Measurements from ENCODE around the gene PDGFRB. TPM values are rescaled to one million over a fixed set of nuclear protein-coding genes. Genes with fewer than 3 reads are reported as not detected.

The PDGFRB gene
- total RNA-seq, 1 donor from 2014 or later: 54.6 TPM

DNA sequence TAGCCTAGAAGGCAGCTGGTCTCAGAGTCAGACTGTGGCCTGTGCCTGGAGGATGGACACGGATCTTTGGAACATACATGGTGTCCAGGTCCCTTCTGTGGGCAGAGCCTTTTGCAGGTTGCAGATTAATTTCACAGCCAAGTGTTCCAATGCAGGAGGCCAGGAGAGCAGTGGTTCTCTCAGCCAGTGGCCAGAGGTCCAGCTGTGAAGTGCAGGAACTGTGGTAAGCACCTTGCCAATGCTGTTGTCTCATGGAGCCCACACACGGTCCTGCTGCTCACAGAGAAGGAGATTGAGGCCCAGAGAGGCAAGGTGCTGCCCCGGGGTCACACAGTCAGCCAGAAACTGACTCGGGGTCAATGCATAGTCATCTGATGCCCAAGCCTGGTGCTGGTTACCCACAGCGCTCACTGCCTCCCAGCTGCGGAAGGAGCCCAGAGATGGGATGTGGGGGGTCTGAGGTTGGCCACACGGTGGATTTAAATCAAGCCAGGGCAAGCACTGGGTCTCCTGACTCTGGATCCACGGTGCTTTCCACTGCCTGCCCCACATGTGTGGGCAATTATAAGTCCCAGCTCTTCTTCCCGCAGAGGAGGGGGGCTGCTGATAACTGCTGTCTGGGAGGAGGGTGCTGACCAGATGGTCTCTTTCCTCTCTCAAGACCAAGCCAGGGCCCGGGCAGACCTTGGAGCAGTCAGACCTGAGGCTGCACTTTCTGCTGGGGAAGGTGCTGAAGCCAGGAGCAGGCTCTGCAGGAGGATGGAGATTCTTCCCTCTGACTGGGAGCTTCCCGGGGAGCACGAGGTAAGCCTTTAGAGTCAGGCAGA is 2.8 kb downstream of the PDGFRB start:
- intact Hi-C loops (cut with DNase I): no loop called here
- DNase-seq (ENCODE audit: low spot score): no peak

DNA sequence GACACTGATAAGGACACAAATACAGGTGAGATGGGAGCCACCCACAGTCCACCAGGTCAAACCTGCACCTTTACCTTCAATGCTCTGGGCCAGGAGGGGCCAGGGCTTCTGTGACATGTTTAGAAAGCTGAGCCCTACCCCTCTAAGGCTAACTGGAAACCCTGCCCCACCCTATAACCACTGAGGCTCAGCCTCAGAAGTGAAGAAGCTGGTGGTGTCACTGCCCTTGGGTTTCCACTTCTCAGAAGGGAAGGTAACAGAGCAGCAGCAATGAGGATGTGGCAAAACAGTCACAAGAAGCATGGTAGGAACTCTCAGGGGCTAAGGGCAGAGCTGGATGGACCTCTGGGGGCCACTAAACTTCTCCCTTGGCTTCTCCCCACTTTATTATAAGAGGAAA is 6.0 kb downstream of the PDGFRB start:
- intact Hi-C loops (cut with DNase I): no loop called here
- DNase-seq (ENCODE audit: low spot score): no peak

DNA sequence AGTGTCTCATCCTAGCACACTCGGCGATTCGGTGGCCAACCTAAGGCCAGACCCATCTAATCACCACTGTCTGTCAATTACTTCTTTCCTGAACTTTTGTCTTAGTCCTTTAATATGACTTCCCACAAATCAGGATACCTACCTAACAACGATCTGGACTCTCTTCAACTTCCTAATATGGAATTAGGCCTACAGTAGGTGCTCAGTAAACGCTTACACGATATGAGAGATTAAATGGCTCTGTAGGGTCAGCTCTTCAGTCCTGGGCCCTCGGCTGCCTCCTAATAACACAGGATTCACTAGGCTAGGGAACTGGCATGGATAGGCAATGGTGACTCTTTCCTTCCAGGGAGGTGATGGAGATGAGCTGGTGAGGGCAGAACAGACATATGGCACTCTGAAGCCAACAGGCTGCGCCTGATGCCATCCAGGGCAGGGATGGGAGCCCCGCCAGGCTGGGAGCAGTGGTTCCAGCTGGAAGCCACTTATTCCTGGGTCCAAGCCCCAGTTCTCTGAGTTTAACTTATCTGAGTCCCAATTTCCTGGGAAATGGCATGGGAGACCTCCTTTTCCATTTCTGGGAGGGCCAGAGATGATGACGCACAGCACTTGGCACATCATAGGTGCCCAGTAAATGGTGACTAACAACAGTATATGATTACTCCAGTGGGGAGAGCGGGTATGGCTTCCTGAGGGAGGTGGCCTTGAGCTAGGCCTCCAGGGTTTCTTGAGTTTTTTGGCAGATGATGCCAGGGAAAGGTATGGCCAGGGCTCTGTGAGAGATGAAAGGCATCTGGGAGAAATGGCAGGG is 7.3 kb downstream of the PDGFRB start:
- no peak for DNase-seq (ENCODE audit: low spot score)
- intact Hi-C loops (cut with DNase I): no loop called here

DNA sequence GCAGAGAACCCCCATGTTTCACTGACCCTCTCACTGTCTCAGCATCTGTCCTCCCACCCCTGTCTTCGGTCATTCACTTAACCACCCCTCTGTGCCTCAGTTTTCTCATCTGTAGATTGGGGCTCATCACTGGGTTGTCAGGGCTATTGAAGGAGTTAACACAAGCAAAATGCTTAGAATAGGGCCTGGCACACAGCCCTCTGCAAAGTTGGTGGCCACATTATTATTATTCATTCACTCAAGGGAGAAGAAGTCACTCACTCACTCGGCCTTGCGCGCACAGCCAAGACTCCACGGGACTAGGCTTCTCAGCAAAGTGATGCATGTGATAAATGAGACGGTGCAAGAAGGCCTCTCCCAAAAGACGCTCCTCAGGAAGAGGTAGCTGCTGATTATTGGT is 8.0 kb downstream of the PDGFRB start:
- no peak for DNase-seq (ENCODE audit: low spot score)
- intact Hi-C loops (cut with DNase I): no loop called here

DNA sequence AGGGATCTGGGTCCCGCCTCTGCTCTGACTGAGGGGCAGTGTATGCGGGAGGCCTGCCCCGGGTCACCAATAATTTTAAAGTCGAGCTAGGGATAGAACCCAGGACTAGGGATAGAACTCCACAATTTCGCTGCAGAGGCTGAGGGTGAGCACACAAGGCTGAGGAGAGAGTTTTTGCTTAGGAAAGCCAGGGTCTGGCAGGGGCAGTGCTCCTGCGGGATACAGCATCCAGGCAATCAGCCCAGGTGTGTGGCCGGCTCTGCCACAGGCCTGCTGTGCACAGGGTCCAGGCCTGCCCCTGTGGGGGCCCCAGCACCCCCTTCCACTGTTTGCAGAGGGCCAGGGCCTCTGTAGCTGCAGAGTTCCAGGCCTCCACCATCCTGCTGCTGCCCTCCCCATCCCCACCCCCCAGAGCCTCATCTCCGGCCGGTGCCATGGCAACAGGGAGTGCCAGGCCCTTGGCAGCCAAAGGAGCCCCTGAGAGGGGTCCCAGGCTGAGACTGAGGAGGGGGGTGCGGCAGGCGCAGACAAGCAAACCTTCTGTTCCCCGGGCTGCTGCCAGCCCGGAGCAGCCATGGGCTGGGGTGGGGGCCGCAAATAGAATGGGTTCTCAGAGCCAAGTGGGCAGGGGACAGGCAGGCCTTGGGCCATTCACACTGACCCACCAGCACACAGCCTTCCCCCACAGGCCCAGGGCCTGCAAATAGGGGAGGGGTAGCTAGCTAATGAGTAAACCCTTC is 8.6 kb downstream of the PDGFRB start:
- no peak for DNase-seq (ENCODE audit: low spot score)
- intact Hi-C loops (cut with DNase I): no loop called here

DNA sequence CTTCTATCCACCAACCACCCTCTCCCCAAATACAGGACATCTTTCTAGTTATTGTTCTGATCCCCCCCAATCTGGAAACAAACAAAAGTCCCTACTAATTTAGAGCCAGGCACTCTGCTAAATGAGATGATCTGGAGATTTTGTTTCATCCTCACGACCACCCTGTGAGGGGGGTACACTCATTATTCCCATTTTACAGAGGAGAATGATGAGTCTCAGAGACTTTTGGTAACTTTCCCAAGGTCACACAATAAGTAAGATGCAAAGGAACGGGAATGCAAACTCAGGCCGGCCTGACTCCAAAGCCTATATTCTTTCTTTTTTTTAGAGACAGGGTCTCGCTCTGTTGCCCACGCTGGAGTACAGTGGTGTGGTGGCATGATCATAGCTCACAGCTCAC is 9.4 kb downstream of the PDGFRB start:
- DNase-seq (ENCODE audit: low spot score): no peak
- intact Hi-C loops (cut with DNase I): no loop called here

DNA sequence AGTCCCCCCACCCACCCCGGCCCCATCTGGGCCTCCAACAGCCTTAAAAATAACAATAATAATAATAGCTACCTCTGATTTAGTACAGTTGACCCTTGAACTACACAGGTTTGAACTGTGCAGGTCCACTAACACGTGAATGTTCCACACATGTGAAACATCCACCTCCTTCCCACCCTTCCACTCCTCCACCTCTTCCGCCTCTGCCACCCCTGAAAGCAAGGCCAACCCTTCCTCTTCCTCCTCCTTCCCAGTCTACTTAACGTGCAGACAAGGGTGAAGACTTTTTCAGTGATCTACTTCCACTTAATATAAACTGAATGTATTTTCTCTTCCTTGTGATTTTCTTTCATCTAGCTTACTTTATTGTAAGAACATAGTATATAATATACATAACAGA is 10.8 kb downstream of the PDGFRB start:
- no peak for DNase-seq (ENCODE audit: low spot score)
- intact Hi-C loops (cut with DNase I): no loop called here

DNA sequence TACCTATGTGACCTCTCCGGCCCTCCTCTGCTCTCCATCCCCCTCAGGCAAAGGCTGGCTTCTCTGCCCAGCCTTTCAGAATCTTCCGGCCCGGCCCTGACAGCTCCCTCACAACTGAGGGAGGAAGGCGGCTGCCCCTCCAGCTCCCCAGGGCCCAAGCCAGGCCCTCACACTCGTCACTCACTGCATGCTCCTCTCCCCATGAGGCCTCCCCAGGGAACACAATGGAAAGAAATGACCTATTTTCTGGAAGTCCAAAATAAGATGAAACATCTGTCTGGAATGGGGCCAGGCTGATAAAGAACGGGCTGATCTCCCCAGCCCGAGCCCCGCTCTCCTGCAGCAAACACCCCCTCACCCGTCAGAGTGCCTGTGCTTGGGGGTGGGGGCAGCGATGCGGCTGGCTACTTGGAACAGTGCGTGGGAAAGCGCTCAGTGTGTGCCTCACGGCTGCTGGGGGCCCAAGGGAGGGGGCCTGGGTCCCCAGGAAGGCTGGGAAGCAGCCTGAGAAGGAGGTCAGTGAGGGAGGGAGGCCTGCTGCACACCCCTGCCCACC is 11.3 kb downstream of the PDGFRB start:
- no peak for DNase-seq (ENCODE audit: low spot score)
- intact Hi-C loops (cut with DNase I): no loop called here

DNA sequence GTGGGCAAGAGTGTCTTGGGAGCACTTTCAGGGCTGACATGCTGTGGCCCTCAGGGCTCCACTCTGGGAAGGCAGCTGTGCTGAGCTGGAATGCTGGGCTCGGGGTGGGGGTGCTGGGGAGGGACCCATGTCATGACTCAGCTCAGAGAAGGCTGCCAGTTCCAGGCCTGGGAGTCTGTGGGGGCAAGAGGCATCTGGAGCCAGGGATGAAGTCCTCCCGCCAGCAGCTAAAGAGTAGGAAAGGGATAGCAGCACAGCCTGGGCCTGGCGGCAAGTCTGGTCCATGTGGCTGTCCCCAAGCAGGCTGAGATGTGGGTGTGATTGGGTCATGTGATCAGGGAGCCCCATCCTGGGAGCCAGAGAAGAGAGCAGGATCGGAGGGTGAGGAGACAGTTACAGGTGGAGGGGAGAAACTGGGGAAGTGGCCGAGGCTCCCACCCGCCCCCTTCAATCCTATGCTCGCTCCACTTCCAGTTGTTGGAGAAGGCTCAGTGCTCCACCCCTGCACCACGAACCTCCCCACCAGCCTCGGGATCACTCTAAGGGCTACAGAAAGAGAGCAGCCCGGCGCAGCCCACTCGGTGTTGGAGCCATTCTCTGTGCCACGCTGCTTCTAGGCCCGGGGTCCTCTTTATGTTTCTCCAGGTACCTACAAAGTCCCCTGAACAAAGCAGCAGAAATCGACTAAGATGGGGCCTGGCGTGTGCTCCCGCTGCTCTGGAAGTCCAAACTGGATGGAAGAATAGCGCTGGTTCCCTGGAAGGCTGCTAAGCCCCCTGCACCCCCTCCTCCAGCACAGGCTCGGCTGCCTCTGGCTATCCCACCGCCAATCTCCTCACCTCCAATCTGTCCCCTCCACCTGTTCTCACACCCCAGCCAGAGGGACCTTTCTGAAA is 12.0 kb downstream of the PDGFRB start:
- DNase-seq (ENCODE audit: low spot score): no peak
- intact Hi-C loops (cut with DNase I): no loop called here

DNA sequence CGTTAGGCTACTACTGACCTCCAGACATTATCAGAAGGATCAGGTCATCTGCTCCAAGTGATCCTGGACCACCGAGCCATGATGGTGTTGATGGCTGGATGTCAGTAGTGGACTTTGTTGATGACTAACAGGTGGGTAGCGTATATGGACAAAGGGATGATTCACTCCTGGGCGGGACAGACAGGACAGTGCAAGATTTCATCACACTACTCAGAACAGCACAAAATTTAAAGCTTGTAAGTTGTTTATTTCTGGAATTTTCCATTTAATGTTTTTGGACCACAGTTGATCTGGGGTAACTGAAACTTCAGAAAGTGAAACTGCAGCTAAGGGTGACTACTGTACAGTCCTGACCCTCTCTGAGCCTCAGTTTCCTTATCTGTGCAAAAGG is 12.7 kb downstream of the PDGFRB start:
- no peak for DNase-seq (ENCODE audit: low spot score)
- intact Hi-C loops (cut with DNase I): no loop called here

DNA sequence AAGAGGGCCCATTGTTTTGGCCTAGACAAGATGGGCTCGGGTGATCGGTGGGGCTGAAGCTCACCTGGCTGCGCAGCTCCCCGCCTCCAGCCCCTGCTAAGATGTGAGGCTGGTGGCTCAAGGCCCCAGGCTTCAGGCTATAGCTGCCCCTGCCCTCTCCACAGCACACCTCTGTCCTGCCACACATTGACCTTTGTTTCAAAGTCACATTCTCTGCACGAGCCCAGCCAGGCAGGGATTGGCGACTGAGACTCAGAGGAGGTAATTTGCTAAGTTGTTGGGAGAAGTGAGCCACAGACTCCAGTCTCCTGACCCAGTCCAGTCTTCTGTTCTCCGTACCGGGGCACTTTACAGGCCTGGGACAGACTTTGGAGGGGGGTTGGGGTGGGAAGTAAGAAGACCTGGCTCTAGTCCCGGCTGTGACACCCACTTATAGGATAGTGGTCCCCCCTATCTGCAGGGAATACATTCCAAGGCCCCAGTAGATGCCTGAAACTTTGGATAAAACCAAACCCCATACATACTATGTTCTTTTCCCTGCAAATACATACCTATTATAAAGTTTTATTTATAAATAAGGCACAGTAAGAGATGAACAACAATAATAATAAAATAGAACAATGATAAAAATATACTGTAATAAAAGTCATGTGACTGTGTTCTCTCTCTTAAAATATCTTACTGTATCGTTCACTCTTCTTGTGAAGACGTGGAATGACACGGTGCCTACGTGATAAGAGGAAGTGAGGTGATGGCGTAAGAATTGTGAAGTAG is 13.3 kb downstream of the PDGFRB start:
- intact Hi-C loops (cut with DNase I): no loop called here
- no peak for DNase-seq (ENCODE audit: low spot score)

DNA sequence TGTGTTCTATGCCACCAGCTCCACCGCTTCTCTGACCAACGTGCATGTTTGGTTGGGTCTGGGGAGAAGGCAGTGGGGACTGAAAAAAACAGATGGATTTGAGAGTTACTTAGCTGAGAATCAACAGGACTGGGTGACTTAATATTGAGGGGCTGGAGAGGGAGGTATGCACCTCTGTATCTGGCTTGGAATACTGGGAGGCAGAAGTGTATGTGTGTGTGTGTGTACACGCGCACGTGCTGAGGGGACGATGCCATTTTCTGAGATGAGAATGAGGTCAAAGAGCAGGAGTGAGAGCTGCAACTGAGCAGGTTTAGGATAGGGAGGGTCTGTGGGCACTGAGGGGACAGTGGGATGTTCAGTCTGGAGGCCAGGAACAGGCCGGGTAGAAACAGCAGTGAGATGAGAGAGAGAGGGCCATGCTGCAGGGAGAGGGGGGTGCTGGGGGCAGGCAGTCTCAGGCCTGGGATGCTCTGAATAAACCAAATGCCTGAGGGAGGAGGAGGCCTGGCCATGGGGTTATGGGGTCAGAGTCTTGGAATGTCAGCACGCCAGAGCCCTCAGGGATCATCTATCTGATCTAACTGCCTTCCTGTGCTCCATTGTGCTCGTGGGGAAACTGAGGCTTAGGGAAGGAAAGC is 14.0 kb downstream of the PDGFRB start:
- intact Hi-C loops (cut with DNase I): loop anchor here (2.0 kb wide), 1 partner anchor 15 kb away; no protein-coding TSS in a partner anchor
- DNase-seq (ENCODE audit: low spot score): no peak

DNA sequence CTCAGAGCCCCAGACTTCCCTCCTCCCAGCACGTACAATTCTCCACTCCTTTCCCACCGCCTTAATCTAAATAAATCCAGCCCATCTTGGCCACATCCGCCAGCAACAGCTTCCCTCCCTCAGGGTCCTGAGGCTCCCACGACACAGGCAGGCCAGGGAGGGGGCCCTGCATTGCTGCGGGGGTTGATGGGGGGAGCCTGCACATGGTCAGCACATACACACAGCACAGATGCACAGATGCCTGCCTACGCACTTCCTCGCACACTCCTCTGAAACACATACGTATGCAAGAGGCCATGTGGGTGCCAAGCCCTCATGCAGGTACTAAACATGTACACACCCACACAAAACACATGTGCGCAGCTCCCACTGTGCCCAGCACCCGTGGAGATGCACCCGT is 14.8 kb downstream of the PDGFRB start:
- intact Hi-C loops (cut with DNase I): loop anchor here (2.0 kb wide), 1 partner anchor 16 kb away; no protein-coding TSS in a partner anchor
- no peak for DNase-seq (ENCODE audit: low spot score)

DNA sequence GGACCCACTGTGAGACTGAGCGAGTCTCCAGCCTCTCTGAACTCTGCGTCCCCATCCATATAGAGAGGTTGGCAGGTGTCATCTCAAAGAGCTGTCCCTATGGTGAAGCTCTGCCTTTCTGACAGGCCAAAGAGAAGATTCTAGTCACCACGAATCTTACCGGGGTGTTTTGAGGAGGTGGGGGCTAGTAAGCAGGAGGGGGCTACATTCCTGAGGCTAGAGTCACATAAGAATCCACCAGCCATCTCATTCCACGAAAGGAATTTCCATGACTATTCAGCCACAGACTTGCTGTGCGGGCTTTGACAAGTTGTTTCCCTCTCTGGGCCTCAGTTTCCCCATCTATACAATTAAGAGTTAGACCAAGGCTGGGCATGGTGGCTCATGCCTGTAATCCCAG is 16.3 kb downstream of the PDGFRB start:
- intact Hi-C loops (cut with DNase I): loop anchor here (10.0 kb wide), 1 partner anchor 215 kb away; the partner anchor contains the start of gene TCOF1

DNA sequence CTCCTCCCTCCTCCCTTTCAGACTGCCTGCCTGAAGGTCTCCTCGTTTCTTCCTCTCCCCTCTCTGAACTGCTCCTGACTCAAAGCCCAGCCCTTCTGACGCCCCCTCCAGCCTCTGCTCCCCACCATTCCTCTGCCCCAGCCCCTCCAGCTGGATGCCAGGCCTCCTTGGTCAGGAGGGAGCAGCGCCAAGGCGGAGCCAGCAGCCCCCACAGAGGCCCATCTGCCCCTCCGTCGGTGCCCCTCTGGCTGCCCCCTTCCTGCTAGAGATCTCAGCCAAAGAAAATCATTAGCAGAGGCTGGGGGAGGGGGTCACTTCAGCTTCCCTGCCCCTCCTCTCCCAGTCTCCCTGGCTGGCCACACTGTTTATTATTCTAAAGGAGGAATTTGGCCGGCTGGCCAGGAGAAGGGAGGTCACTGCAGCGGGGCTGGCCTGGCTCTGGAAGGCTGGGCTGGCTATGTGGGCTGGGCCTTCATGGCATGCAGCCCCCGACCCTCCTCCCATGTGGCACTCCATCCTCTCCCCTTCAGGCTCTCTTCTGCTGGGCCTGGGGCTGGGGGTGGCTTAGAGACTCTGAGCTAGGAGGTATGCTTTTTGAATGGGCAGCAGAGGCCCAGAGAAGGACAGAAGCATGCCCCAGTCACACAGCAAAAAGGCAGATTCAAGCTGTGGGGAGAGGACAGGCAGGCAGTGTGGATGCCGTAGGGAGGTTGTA is 16.9 kb downstream of the PDGFRB start:
- no peak for DNase-seq (ENCODE audit: low spot score)
- intact Hi-C loops (cut with DNase I): loop anchor here (10.0 kb wide), 1 partner anchor 216 kb away; the partner anchor contains the start of gene TCOF1

More for the DNA sequence above, 16.3 kb downstream of the PDGFRB start:
- no peak for DNase-seq (ENCODE audit: low spot score)

DNA sequence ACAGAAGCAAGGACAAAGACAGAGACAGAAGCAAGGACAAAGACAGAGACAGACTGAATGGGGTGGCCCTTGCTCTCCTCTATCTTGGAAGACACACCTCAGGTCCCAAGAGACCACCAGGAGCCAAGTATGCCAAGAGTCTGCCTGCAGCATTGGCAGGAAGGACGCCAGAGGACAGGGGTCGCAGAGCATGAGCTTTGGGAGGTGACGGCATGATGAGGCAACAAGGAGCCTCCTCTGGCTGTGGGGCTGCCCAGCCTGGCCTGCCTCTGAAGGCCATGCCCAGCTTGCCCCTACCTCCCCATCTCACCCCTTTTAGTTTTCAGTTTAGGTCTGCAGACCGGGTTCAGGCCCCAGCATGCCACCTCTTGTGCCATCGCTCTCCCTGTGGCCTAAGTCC is 17.6 kb downstream of the PDGFRB start:
- intact Hi-C loops (cut with DNase I): loop anchor here (10.0 kb wide), 1 partner anchor 217 kb away; the partner anchor contains the start of gene TCOF1
- DNase-seq (ENCODE audit: low spot score): no peak

All from cardiac septum (tissue), 1 donor.